GM23248 (cell line): ENCODE results near the gene RFNG. TPM values are rescaled to one million over a fixed set of nuclear protein-coding genes. Genes with fewer than 3 reads are reported as not detected.

ENCODE experiments used
- DNase-seq: peaks from one replicate; pipeline ENCODE4 v3.0.0-alpha.2; 2015
- H2AFZ ChIP-seq: fragments of 200-600 bp; sonication (generic); 2 replicates; pipeline ENCODE4 v1.6.1; 2016; ENCODE audit warnings: antibody characterized with exemption
- H3F3A ChIP-seq: fragments of 200-600 bp; sonication (generic); 2 replicates; pipeline ENCODE4 v1.6.1; 2016; ENCODE audit warnings: mild to moderate bottlenecking, antibody characterized with exemption, mixed run types; ENCODE audit not compliant: insufficient read depth
- H3K27ac ChIP-seq: fragments of 200-600 bp; sonication (generic); 2 replicates; pipeline ENCODE4 v1.5.1; 2016; ENCODE audit warnings: mild to moderate bottlenecking
- H3K27me3 ChIP-seq: fragments of 200-600 bp; sonication (generic); replicated peaks from 2 replicates; pipeline ENCODE4 v1.6.1; 2016; ENCODE audit warnings: mild to moderate bottlenecking; ENCODE audit not compliant: insufficient read depth
- H3K36me3 ChIP-seq: fragments of 200-600 bp; sonication (generic); 2 replicates; pipeline ENCODE4 v1.6.1; 2016; ENCODE audit warnings: low read depth, mild to moderate bottlenecking
- H3K4me1 ChIP-seq: fragments of 200-600 bp; sonication (generic); 2 replicates; pipeline ENCODE4 v1.6.1; 2016; ENCODE audit warnings: mild to moderate bottlenecking; ENCODE audit not compliant: insufficient read depth
- H3K4me2 ChIP-seq: fragments of 200-600 bp; sonication (generic); one replicate; pipeline ENCODE4 v1.6.1; 2016; ENCODE audit warnings: mild to moderate bottlenecking; ENCODE audit not compliant: unreplicated experiment
- H3K4me3 ChIP-seq: fragments of 200-600 bp; sonication (generic); 2 replicates; pipeline ENCODE4 v1.5.1; 2016; ENCODE audit warnings: mild to moderate bottlenecking
- H3K79me2 ChIP-seq: fragments of 200-600 bp; sonication (generic); 2 replicates; pipeline ENCODE4 v1.6.1; 2016; ENCODE audit warnings: mild to moderate bottlenecking; ENCODE audit not compliant: insufficient read depth
- H3K9ac ChIP-seq: fragments of 200-600 bp; sonication (generic); 2 replicates; pipeline ENCODE4 v1.6.1; 2016; ENCODE audit warnings: mild to moderate bottlenecking
- H3K9me2 ChIP-seq: fragments of 200-600 bp; sonication (generic); 2 replicates; pipeline ENCODE4 v1.6.1; 2016; ENCODE audit warnings: mixed run types, mild to moderate bottlenecking, moderate library complexity; ENCODE audit not compliant: insufficient read depth
- H3K9me3 ChIP-seq: fragments of 200-600 bp; sonication (generic); one replicate; pipeline ENCODE4 v1.6.1; 2017; ENCODE audit warnings: low read depth
- H4K20me1 ChIP-seq: fragments of 200-600 bp; sonication (generic); 2 replicates; pipeline ENCODE4 v1.6.0; 2016; ENCODE audit not compliant: insufficient read depth
- EZH2 ChIP-seq: fragments of 200-600 bp; sonication (generic); IDR thresholded peaks from 2 replicates; pipeline ENCODE4 v1.6.1; 2018; ENCODE audit warnings: antibody characterized with exemption, mild to moderate bottlenecking; ENCODE audit not compliant: insufficient read depth, poor library complexity, severe bottlenecking
- EZH2phosphoT487 ChIP-seq: fragments of 200-600 bp; sonication (generic); IDR thresholded peaks from 2 replicates; pipeline ENCODE4 v1.6.1; 2018; ENCODE audit warnings: antibody characterized with exemption, moderate library complexity, mild to moderate bottlenecking, low read depth; ENCODE audit not compliant: insufficient read depth
- WGBS, 2 experiments: methylation state at CpG; one replicate each; pipeline ENCODE4 v1.1.6; 2015 to 2017; ENCODE audit warnings: low lambda C conversion rate in 2 of 2, low coverage in 1 of 2; ENCODE audit errors: missing lambda C conversion rate in 2 of 2; 5-methylcytosine and 5-hydroxymethylcytosine counted together
- in situ Hi-C: fragments of 300-500 bp; cut with MboI; formaldehyde crosslinking; loops from 2 replicates; pipeline ENCODE4 v1.15.0; 2020
- polyA plus RNA-seq: library from polyadenylated mRNA; unstranded; fragments of >200 nt; fragmentation: Nextera tagmentation; extraction: Ambion mirVana; gene quantifications from 2 replicates; pipeline ENCODE4 v1.2.1, GENCODE V29; 2016
- total RNA-seq: library from RNA; depleted of rRNA; stranded (reverse); fragments of >200 nt; shearing (Covaris generic); gene quantifications from 2 replicates; pipeline ENCODE4 v1.2.3, GENCODE V29; 2014

Gene RFNG
- total and polyA plus RNA-seq, 2 experiments from 2014 or later, result 11.8 to 59.8 TPM

GRCh38 chr17:82076018-82076784 lies 24.6 kb upstream of the RFNG start:
- no peak overlapping the region for H3K27ac ChIP-seq
- no peaks in the 10 kb centered on the region for H3K79me2 ChIP-seq
- H3K4me2 ChIP-seq, result no peak overlapping the region
- no peak overlapping the region for H3K4me3 ChIP-seq
- TF ChIP-seq EZH2phosphoT487, result no peak
- TF ChIP-seq EZH2, result no peak
- H3K36me3 ChIP-seq, result no peaks in the 10 kb centered on the region
- 79 to 90% methylated on average over 23 to 25 of the region's 25 CpGs for WGBS, 2 experiments
- H3K9ac ChIP-seq, result no peak overlapping the region
- no peaks in the 10 kb centered on the region for H3K9me3 ChIP-seq
- H3K4me1 ChIP-seq, result no peaks in the 10 kb centered on the region
- no peaks in the 10 kb centered on the region for H3K9me2 ChIP-seq
- in situ Hi-C loops, result no loop called here
- H3F3A ChIP-seq, result peaks cover 4% of the 10 kb centered on the region; the same call in 1 of the 2 replicates
- no peaks in the 10 kb centered on the region for H4K20me1 ChIP-seq
- no peak overlapping the region for H2AFZ ChIP-seq
- H3K27me3 ChIP-seq, result no peaks in the 10 kb centered on the region
- DNase-seq, result no peak

- in situ Hi-C loops, result no loop called here
- no peaks in the 10 kb centered on the region for H3K79me2 ChIP-seq
Measured at GRCh38 chr17:82073446-82073845, 21.8 kb upstream of the RFNG start.

GRCh38 chr17:82072827-82073226 lies 21.2 kb upstream of the RFNG start:
- Histone ChIP-seq H3K4me1 (no peaks in the 10 kb centered on the region), H3K79me2 (no peaks in the 10 kb centered on the region), H3K36me3 (no peaks in the 10 kb centered on the region), H3K27me3 (no peaks in the 10 kb centered on the region), H3K9me2 (no peaks in the 10 kb centered on the region), H3K4me2 (no peak overlapping the region), H3K9ac (no peak overlapping the region), H3K9me3 (no peaks in the 10 kb centered on the region), H4K20me1 (no peaks in the 10 kb centered on the region), H2AFZ (no peak overlapping the region), H3K27ac (no peak overlapping the region), H3K4me3 (no peak overlapping the region), H3F3A (peaks cover 4% of the 10 kb centered on the region; the same call in 1 of the 2 replicates)
- in situ Hi-C loops, result no loop called here
- 81 to 91% methylated on average over 6 of the region's 6 CpGs for WGBS, 2 experiments
- TF ChIP-seq EZH2 (no peak), EZH2phosphoT487 (no peak)
- DNase-seq, result no peak

More at GRCh38 chr17:82073446-82073845, 21.8 kb upstream of the RFNG start:
- DNase-seq, result no peak
- no peaks in the 10 kb centered on the region for H3K9me3 ChIP-seq
- peaks cover 4% of the 10 kb centered on the region; the same call in 1 of the 2 replicates for H3F3A ChIP-seq
- no peak overlapping the region for H3K27ac ChIP-seq
- H3K9me2 ChIP-seq, result no peaks in the 10 kb centered on the region
- WGBS, 2 experiments, result 70 to 78% methylated on average over 9 of the region's 9 CpGs
- no peak overlapping the region for H3K9ac ChIP-seq
- H4K20me1 ChIP-seq, result no peaks in the 10 kb centered on the region
- no peaks in the 10 kb centered on the region for H3K27me3 ChIP-seq
- TF ChIP-seq EZH2phosphoT487 (no peak), EZH2 (no peak)
- H3K4me3 ChIP-seq, result no peak overlapping the region
- no peak overlapping the region for H2AFZ ChIP-seq
- H3K4me1 ChIP-seq, result no peaks in the 10 kb centered on the region
- no peaks in the 10 kb centered on the region for H3K36me3 ChIP-seq
- no peak overlapping the region for H3K4me2 ChIP-seq

- in situ Hi-C loops, result no loop called here
- TF ChIP-seq EZH2, result no peak
- TF ChIP-seq EZH2phosphoT487, result no peak
- H3F3A ChIP-seq, result no peaks in the 10 kb centered on the region
Measured at GRCh38 chr17:82070611-82071010, 19.0 kb upstream of the RFNG start.

More at GRCh38 chr17:82070611-82071010, 19.0 kb upstream of the RFNG start:
- H3K9me2 ChIP-seq, result no peaks in the 10 kb centered on the region
- no peak overlapping the region for H3K9ac ChIP-seq
- no peak overlapping the region for H2AFZ ChIP-seq
- H3K4me3 ChIP-seq, result no peak overlapping the region
- peaks cover 9% of the 10 kb centered on the region for H3K79me2 ChIP-seq
- H4K20me1 ChIP-seq, result no peaks in the 10 kb centered on the region
- H3K27ac ChIP-seq, result no peak overlapping the region
- no peak for DNase-seq
- H3K4me2 ChIP-seq, result no peak overlapping the region
- H3K27me3 ChIP-seq, result no peaks in the 10 kb centered on the region
- H3K4me1 ChIP-seq, result no peaks in the 10 kb centered on the region
- H3K36me3 ChIP-seq, result no peaks in the 10 kb centered on the region
- H3K9me3 ChIP-seq, result no peaks in the 10 kb centered on the region
